HepG2 (cell line): ENCODE results near the gene CRK. TPM values are rescaled to one million over a fixed set of nuclear protein-coding genes. Genes with fewer than 3 reads are reported as not detected.

Source experiments
- AGO2 ChIP-seq: fragments of 200-400 bp; formaldehyde crosslinking; optimal IDR thresholded peaks from 2 replicates; pipeline ENCODE3; 2017; ENCODE audit warnings: mild to moderate bottlenecking, low read depth, low read length, moderate library complexity
- BRCA1 ChIP-seq: sonication (generic); formaldehyde crosslinking; IDR thresholded peaks from 2 replicates; pipeline ENCODE4 v1.4.0; 2020; ENCODE audit warnings: missing genetic modification reagents
- HCFC1 ChIP-seq: fragments of 150-350 bp; IDR thresholded peaks from 2 replicates; pipeline ENCODE4 v1.6.1; 2014; ENCODE audit warnings: low read depth, low read length
- KDM5B ChIP-seq: sonication (generic); formaldehyde crosslinking; IDR thresholded peaks from 2 replicates; pipeline ENCODE4 v1.4.0; 2020; ENCODE audit warnings: missing genetic modification reagents, mild to moderate bottlenecking, borderline replicate concordance
- MED8 ChIP-seq: sonication (generic); formaldehyde crosslinking; IDR thresholded peaks from 2 replicates; pipeline ENCODE4 v1.8.1; 2023; ENCODE audit warnings: mild to moderate bottlenecking, missing genetic modification reagents; ENCODE audit not compliant: insufficient replicate concordance
- MIER2 ChIP-seq: IDR thresholded peaks from 2 replicates; pipeline ENCODE4 v1.6.1; 2016; ENCODE audit warnings: missing biosample characterization, missing genetic modification reagents
- MXD1 ChIP-seq: sonication (generic); formaldehyde crosslinking; IDR thresholded peaks from 2 replicates; pipeline ENCODE4 v1.4.0; 2020; ENCODE audit warnings: mild to moderate bottlenecking, missing genetic modification reagents
- PAF1 ChIP-seq: IDR thresholded peaks from 2 replicates; pipeline ENCODE4 v1.6.1; 2016; ENCODE audit warnings: missing genetic modification reagents, missing compliant biosample characterization
- RFX1 ChIP-seq: fragments of 450-650 bp; IDR thresholded peaks from 2 replicates; pipeline ENCODE4 v1.6.1; 2017
- RNF219 ChIP-seq: sonication (generic); formaldehyde crosslinking; IDR thresholded peaks from 2 replicates; pipeline ENCODE4 v1.5.0; 2020; ENCODE audit warnings: mild to moderate bottlenecking, missing genetic modification reagents
- SKI ChIP-seq: fragments of 450-650 bp; IDR thresholded peaks from one replicate; pipeline ENCODE4 v1.6.1; 2018; ENCODE audit warnings: mild to moderate bottlenecking; ENCODE audit not compliant: partially characterized antibody
- SP5 ChIP-seq: IDR thresholded peaks from 2 replicates; pipeline ENCODE4 v1.6.1; 2016; ENCODE audit warnings: low read depth, borderline replicate concordance
- TBL1XR1 ChIP-seq: fragments of 150-350 bp; IDR thresholded peaks from 2 replicates; pipeline ENCODE4 v1.6.1; 2014; ENCODE audit warnings: borderline replicate concordance, low read length; ENCODE audit not compliant: partially characterized antibody
- ZMAT5 ChIP-seq: sonication (generic); formaldehyde crosslinking; IDR thresholded peaks from 2 replicates; pipeline ENCODE4 v1.5.0; 2020; ENCODE audit warnings: mild to moderate bottlenecking, low read depth, missing genetic modification reagents, borderline replicate concordance
- ZMYM2 ChIP-seq: sonication (generic); formaldehyde crosslinking; IDR thresholded peaks from 2 replicates; pipeline ENCODE4 v1.8.0; 2022; ENCODE audit warnings: mild to moderate bottlenecking, missing genetic modification reagents
- ZNF407 ChIP-seq: sonication (generic); formaldehyde crosslinking; IDR thresholded peaks from one replicate; pipeline ENCODE4 v1.5.1; 2020; ENCODE audit warnings: mild to moderate bottlenecking, missing genetic modification reagents; ENCODE audit errors: not compliant biosample characterization
- ZNF703 ChIP-seq: sonication (generic); formaldehyde crosslinking; IDR thresholded peaks from 2 replicates; pipeline ENCODE4 v1.5.1; 2020; ENCODE audit warnings: missing genetic modification reagents, mild to moderate bottlenecking, moderate library complexity, borderline replicate concordance
- polyA plus RNA-seq, 8 experiments: library from polyadenylated mRNA; depleted of rRNA in 3 of 8; stranded (reverse) in 7 of 8; unstranded in 1 of 8; fragments of >200 nt; fragmentation: Illumina TruSeq in 4 of 8; extraction: Trizol in 4 of 8; gene quantifications; 2 replicates each; pipeline versions ENCODE4 v1.2.1 to v1.2.3, GENCODE V29; 2011 to 2016; ENCODE audit warnings: low read depth in 4 of 8, missing spikeins in 1 of 8, mixed read lengths in 1 of 8; ENCODE audit not compliant: insufficient read depth in 1 of 8
- total RNA-seq, 5 experiments: library from RNA; depleted of rRNA; stranded (reverse); fragments of >200 nt; fragmentation: Illumina TruSeq; extraction: Trizol; gene quantifications; 2 replicates each; pipeline ENCODE4 v1.2.3, GENCODE V29; 2016; ENCODE audit warnings: low read depth in 1 of 5

Gene CRK
- total and polyA plus RNA-seq, 2 of the 13 experiments (the other 11 are each of a cell fraction or from before 2014, with no cell fraction given) = 47.4 to 54.2 TPM

- TF ChIP-seq RNF219 = no peak
- TF ChIP-seq MIER2 (CRISPR knock-in tag) = no peak
- TF ChIP-seq MXD1 (CRISPR knock-in tag) = 0 out of 2 replicates have a peak, but pooled peaks have one; percentile 58
- peak; percentile 76; the same call in 1 of the 2 replicates for TF ChIP-seq KDM5B (CRISPR knock-in tag)
- TF ChIP-seq AGO2 = no peak
- TF ChIP-seq BRCA1 (CRISPR knock-in tag) = no peak
- TF ChIP-seq RFX1 = no peak
- peak; percentile 97 for TF ChIP-seq SP5 (CRISPR knock-in tag)
- TF ChIP-seq ZNF703 (CRISPR knock-in tag) = no peak
- no peak for TF ChIP-seq PAF1
- no peak for TF ChIP-seq TBL1XR1
- no peak for TF ChIP-seq ZMYM2 (CRISPR knock-in tag)
- TF ChIP-seq HCFC1 = no peak
- no peak for TF ChIP-seq ZMAT5 (CRISPR knock-in tag)
- TF ChIP-seq MED8 (CRISPR knock-in tag) = peak; percentile 87
- peak; percentile 63 for TF ChIP-seq ZNF407 (CRISPR knock-in tag)
- TF ChIP-seq SKI = no peak
These were observed 34.8 kb upstream of the CRK start (continued) for GRCh38 chr17:1490643-1491442.
